Ishikawa (cell line): ENCODE data around the gene BMX.

Source experiments
- CEBPB ChIP-seq: IDR thresholded peaks from 2 replicates; pipeline ENCODE4 v1.6.1; 2012
- EP300 ChIP-seq: IDR thresholded peaks from 2 replicates; pipeline ENCODE4 v1.6.1; 2012; ENCODE audit warnings: borderline replicate concordance
- FOXM1 ChIP-seq: IDR thresholded peaks from 2 replicates; pipeline ENCODE4 v1.6.1; 2012; ENCODE audit warnings: low read depth, borderline replicate concordance
- MAX ChIP-seq: IDR thresholded peaks from 2 replicates; pipeline ENCODE4 v1.6.1; 2012
- NFIC ChIP-seq: IDR thresholded peaks from 2 replicates; pipeline ENCODE4 v1.6.1; 2012
- TEAD4 ChIP-seq: IDR thresholded peaks from 2 replicates; pipeline ENCODE4 v1.6.1; 2012
- YY1 ChIP-seq: IDR thresholded peaks from 2 replicates; pipeline ENCODE4 v1.6.1; 2012; ENCODE audit warnings: low read depth
- TF ChIP-seq, protein P1 (sequence below): IDR thresholded peaks from 2 replicates; pipeline ENCODE4 v1.6.1; 2012

GRCh38 chrX:15509845-15510244 lies 9.2 kb downstream of the BMX start:
- TF ChIP-seq EP300, result no peak
- TF ChIP-seq FOXM1, result no peak
- TF ChIP-seq CEBPB, result no peak
- TF ChIP-seq YY1, result no peak
- TF ChIP-seq TEAD4, result no peak
- no peak for TF ChIP-seq NFIC
- TF ChIP-seq, protein P1, sequence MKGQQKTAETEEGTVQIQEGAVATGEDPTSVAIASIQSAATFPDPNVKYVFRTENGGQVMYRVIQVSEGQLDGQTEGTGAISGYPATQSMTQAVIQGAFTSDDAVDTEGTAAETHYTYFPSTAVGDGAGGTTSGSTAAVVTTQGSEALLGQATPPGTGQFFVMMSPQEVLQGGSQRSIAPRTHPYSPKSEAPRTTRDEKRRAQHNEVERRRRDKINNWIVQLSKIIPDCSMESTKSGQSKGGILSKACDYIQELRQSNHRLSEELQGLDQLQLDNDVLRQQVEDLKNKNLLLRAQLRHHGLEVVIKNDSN, result no peak
- no peak for TF ChIP-seq MAX
